GM21423 (cell line): ENCODE measurements around the gene QSOX1.

ENCODE experiments used
- ATAC-seq: cut with Tn5 transposase; IDR thresholded peaks from one replicate; pipeline ENCODE4 v1.9.1; 2021; ENCODE audit warnings: mild to moderate bottlenecking, moderate library complexity; ENCODE audit not compliant: unreplicated experiment

QSOX1 gene

GRCh38 chr1:180144659-180145357 lies 9.9 kb upstream of the QSOX1 start:
- ATAC-seq = no peak

GRCh38 chr1:180145446-180145845 lies 9.2 kb upstream of the QSOX1 start:
- ATAC-seq = no peak

- ATAC-seq = no peak
Observed at GRCh38 chr1:180150982-180151381, 3.7 kb upstream of the QSOX1 start.

- ATAC-seq = no peak
Observed at GRCh38 chr1:180151508-180151907, 3.2 kb upstream of the QSOX1 start.

- ATAC-seq = no peak
Observed at GRCh38 chr1:180152588-180152987, 2.1 kb upstream of the QSOX1 start.

- ATAC-seq = no peak
Observed at GRCh38 chr1:180153032-180153431, 1.6 kb upstream of the QSOX1 start.

- ATAC-seq = no peak
Observed at GRCh38 chr1:180154003-180154324, 705 bp upstream of the QSOX1 start.

- no peak for ATAC-seq
Observed at GRCh38 chr1:180155182-180155682, 563 bp downstream of the QSOX1 start.

- ATAC-seq = no peak
Observed at GRCh38 chr1:180156201-180156600, 1.5 kb downstream of the QSOX1 start.

- no peak for ATAC-seq
Observed at GRCh38 chr1:180156631-180157091, 2.0 kb downstream of the QSOX1 start.

GRCh38 chr1:180157108-180157507 lies 2.4 kb downstream of the QSOX1 start:
- ATAC-seq = no peak

- ATAC-seq = no peak
Observed at GRCh38 chr1:180157576-180158057, 2.9 kb downstream of the QSOX1 start.

GRCh38 chr1:180158149-180159147 lies 3.8 kb downstream of the QSOX1 start:
- ATAC-seq = no peak

GRCh38 chr1:180160357-180160756 lies 5.7 kb downstream of the QSOX1 start:
- ATAC-seq = no peak

- ATAC-seq = no peak
Observed at GRCh38 chr1:180163041-180163440, 8.4 kb downstream of the QSOX1 start.

- ATAC-seq = no peak
Observed at GRCh38 chr1:180165096-180165495, 10.4 kb downstream of the QSOX1 start.

- ATAC-seq = no peak
Observed at GRCh38 chr1:180165509-180166435, 11.1 kb downstream of the QSOX1 start.

GRCh38 chr1:180166436-180166800 lies 11.7 kb downstream of the QSOX1 start:
- no peak for ATAC-seq

- no peak for ATAC-seq
Observed at GRCh38 chr1:180167021-180167701, 12.5 kb downstream of the QSOX1 start.
